DND-41 (cell line): ENCODE data around the gene PRLH.

Experiments used
- ATAC-seq: fragments of 200-7000 bp; cut with Tn5 transposase; 3 replicates; pipeline ENCODE4 v1.9.1; 2021; ENCODE audit warnings: low read depth; ENCODE audit not compliant: insufficient read depth
- DNase-seq: peaks from one replicate; pipeline ENCODE4 v3.0.0-alpha.2; 2020
- H2AFZ ChIP-seq: 2 replicates; pipeline ENCODE4 v1.6.0; 2012; ENCODE audit warnings: low read depth, low read length
- H3K27ac ChIP-seq: 2 replicates; pipeline ENCODE4 v1.5.1; 2012; ENCODE audit warnings: low read length, inconsistent platforms
- H3K27me3 ChIP-seq: fragments of 200-600 bp; sonication (generic); 2 replicates; pipeline ENCODE4 v1.6.0; 2012; ENCODE audit warnings: low read length, mild to moderate bottlenecking, inconsistent platforms; ENCODE audit not compliant: insufficient read depth, poor library complexity
- H3K36me3 ChIP-seq: 2 replicates; pipeline ENCODE4 v1.5.1; 2012; ENCODE audit warnings: low read length, inconsistent platforms; ENCODE audit not compliant: insufficient read depth
- H3K4me1 ChIP-seq: 2 replicates; pipeline ENCODE4 v1.5.1; 2012; ENCODE audit warnings: mild to moderate bottlenecking, low read length; ENCODE audit not compliant: insufficient read depth
- H3K4me2 ChIP-seq: 2 replicates; pipeline ENCODE4 v1.6.0; 2012; ENCODE audit warnings: mild to moderate bottlenecking, moderate library complexity, low read length, inconsistent platforms; ENCODE audit not compliant: insufficient read depth
- H3K4me3 ChIP-seq, 2 experiments: fragments of 200-600 bp in 1 of 2; shearing (Covaris generic) in 1 of 2; 2 replicates each; pipeline ENCODE4 v1.5.1; 2012 to 2016; ENCODE audit warnings: inconsistent platforms in 2 of 2, low read length in 2 of 2, mild to moderate bottlenecking in 2 of 2, low read depth in 1 of 2, moderate library complexity in 1 of 2
- H3K79me2 ChIP-seq: 2 replicates; pipeline ENCODE4 v1.6.0; 2012; ENCODE audit warnings: low read length, inconsistent platforms; ENCODE audit not compliant: insufficient read depth
- H3K9ac ChIP-seq: 2 replicates; pipeline ENCODE4 v1.6.0; 2012; ENCODE audit warnings: low read depth, mild to moderate bottlenecking, inconsistent platforms, low read length, moderate library complexity
- H3K9me3 ChIP-seq: 2 replicates; pipeline ENCODE4 v1.5.1; 2012; ENCODE audit warnings: low read length, moderate library complexity, mild to moderate bottlenecking, inconsistent platforms; ENCODE audit not compliant: insufficient read depth, severe bottlenecking
- H4K20me1 ChIP-seq: 2 replicates; pipeline ENCODE4 v1.6.0; 2012; ENCODE audit warnings: low read length; ENCODE audit not compliant: insufficient read depth
- CTCF ChIP-seq: IDR thresholded peaks from 2 replicates; pipeline ENCODE4 v1.5.1; 2012; ENCODE audit warnings: borderline replicate concordance, low read length, moderate library complexity, mild to moderate bottlenecking; ENCODE audit not compliant: poor library complexity, severe bottlenecking; ENCODE audit errors: extremely low read depth
- EZH2 ChIP-seq: IDR thresholded peaks from 3 replicates; pipeline ENCODE4 v1.6.1; 2012; ENCODE audit warnings: borderline replicate concordance, low read depth, mild to moderate bottlenecking, moderate library complexity, low read length, inconsistent platforms; ENCODE audit not compliant: severe bottlenecking

PRLH gene

GRCh38 chr2:237542001-237542704 is 24.2 kb upstream of the PRLH start:
- no peak for DNase-seq
- no peak overlapping the region for H3K4me3 ChIP-seq
- TF ChIP-seq EZH2 (no peak), CTCF (no peak)
- H2AFZ ChIP-seq, result no peak overlapping the region
- no peak overlapping the region for H3K9ac ChIP-seq
- H3K27me3 ChIP-seq, result no peaks in the 10 kb centered on the region
- H4K20me1 ChIP-seq, result 0 out of 2 replicates have a peak, but pooled peaks cover 5% of the 10 kb centered on the region
- H3K4me2 ChIP-seq, result no peak overlapping the region
- no peaks in the 10 kb centered on the region for H3K36me3 ChIP-seq
- no peaks in the 10 kb centered on the region for H3K4me1 ChIP-seq
- ATAC-seq, result no peak
- H3K79me2 ChIP-seq, result no peaks in the 10 kb centered on the region
- H3K9me3 ChIP-seq, result no peaks in the 10 kb centered on the region
- no peak overlapping the region for H3K27ac ChIP-seq

- Histone ChIP-seq H3K4me2 (no peak overlapping the region), H3K36me3 (no peaks in the 10 kb centered on the region), H3K9me3 (no peaks in the 10 kb centered on the region), H3K27ac (no peak overlapping the region), H3K27me3 (peaks cover under 1% of the 10 kb centered on the region), H4K20me1 (peaks cover 5% of the 10 kb centered on the region; the same call in 1 of the 2 replicates), H3K4me3 (no peak overlapping the region), H3K9ac (no peak overlapping the region), H3K79me2 (no peaks in the 10 kb centered on the region), H3K4me1 (no peaks in the 10 kb centered on the region), H2AFZ (no peak overlapping the region)
- ATAC-seq (no peak), DNase-seq (no peak)
- TF ChIP-seq CTCF (no peak), EZH2 (no peak)
Measured at GRCh38 chr2:237546040-237546875, 20.1 kb upstream of the PRLH start.

- TF ChIP-seq EZH2, result no peak
- TF ChIP-seq CTCF, result no peak
- Histone ChIP-seq H3K4me2 (no peak overlapping the region), H3K4me3 (no peak overlapping the region), H3K9me3 (no peaks in the 10 kb centered on the region), H3K4me1 (no peaks in the 10 kb centered on the region), H2AFZ (no peak overlapping the region), H3K27me3 (peaks cover 3% of the 10 kb centered on the region), H3K27ac (no peak overlapping the region), H4K20me1 (peaks cover 5% of the 10 kb centered on the region; the same call in 1 of the 2 replicates), H3K9ac (no peak overlapping the region), H3K36me3 (no peaks in the 10 kb centered on the region), H3K79me2 (no peaks in the 10 kb centered on the region)
- no peak for ATAC-seq
- no peak for DNase-seq
Measured at GRCh38 chr2:237546876-237547395, 19.4 kb upstream of the PRLH start.
